Neural progenitor cell (in vitro differentiated cells): ENCODE measurements around the gene IRX3.

Experiments
- EZH2phosphoT487 ChIP-seq: fragments of 200-600 bp; sonication (generic); IDR thresholded peaks from 2 replicates; pipeline ENCODE4 v1.6.1; 2017; ENCODE audit warnings: antibody characterized with exemption
- TF ChIP-seq, protein P1 (sequence below): fragments of 200-600 bp; sonication (generic); IDR thresholded peaks from 2 replicates; pipeline ENCODE4 v1.5.1; 2017; ENCODE audit warnings: antibody characterized with exemption, mild to moderate bottlenecking

DNA sequence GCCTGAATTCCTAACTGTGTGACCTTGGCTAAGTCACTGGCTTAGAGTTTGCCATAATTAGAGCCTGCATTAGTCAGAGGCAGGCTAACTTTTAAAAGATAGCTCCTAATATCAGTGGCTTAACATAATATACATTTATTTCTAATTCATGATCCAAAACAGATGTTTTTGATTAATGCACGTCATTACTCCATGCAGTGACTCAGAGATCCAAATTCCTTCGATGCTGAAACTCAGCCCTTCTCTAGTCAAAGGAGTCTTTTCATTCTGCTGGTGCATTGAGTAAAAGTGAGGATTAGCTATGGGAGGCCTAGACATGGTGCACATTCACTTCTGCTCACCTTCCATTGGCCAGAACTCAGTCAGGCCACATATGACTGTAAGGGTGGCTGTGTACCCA, 49.8 kb downstream of the IRX3 start:
- TF ChIP-seq, protein P1, sequence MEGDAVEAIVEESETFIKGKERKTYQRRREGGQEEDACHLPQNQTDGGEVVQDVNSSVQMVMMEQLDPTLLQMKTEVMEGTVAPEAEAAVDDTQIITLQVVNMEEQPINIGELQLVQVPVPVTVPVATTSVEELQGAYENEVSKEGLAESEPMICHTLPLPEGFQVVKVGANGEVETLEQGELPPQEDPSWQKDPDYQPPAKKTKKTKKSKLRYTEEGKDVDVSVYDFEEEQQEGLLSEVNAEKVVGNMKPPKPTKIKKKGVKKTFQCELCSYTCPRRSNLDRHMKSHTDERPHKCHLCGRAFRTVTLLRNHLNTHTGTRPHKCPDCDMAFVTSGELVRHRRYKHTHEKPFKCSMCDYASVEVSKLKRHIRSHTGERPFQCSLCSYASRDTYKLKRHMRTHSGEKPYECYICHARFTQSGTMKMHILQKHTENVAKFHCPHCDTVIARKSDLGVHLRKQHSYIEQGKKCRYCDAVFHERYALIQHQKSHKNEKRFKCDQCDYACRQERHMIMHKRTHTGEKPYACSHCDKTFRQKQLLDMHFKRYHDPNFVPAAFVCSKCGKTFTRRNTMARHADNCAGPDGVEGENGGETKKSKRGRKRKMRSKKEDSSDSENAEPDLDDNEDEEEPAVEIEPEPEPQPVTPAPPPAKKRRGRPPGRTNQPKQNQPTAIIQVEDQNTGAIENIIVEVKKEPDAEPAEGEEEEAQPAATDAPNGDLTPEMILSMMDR = no peak
- no peak for TF ChIP-seq EZH2phosphoT487
